ENCODE results near the gene DEPDC7.
"Not testable (repeated sequence)": the region's sequence is repeated elsewhere in the genome, so short reads cannot be mapped to it uniquely, and the experiment has no call there.

DEPDC7 gene

DNA sequence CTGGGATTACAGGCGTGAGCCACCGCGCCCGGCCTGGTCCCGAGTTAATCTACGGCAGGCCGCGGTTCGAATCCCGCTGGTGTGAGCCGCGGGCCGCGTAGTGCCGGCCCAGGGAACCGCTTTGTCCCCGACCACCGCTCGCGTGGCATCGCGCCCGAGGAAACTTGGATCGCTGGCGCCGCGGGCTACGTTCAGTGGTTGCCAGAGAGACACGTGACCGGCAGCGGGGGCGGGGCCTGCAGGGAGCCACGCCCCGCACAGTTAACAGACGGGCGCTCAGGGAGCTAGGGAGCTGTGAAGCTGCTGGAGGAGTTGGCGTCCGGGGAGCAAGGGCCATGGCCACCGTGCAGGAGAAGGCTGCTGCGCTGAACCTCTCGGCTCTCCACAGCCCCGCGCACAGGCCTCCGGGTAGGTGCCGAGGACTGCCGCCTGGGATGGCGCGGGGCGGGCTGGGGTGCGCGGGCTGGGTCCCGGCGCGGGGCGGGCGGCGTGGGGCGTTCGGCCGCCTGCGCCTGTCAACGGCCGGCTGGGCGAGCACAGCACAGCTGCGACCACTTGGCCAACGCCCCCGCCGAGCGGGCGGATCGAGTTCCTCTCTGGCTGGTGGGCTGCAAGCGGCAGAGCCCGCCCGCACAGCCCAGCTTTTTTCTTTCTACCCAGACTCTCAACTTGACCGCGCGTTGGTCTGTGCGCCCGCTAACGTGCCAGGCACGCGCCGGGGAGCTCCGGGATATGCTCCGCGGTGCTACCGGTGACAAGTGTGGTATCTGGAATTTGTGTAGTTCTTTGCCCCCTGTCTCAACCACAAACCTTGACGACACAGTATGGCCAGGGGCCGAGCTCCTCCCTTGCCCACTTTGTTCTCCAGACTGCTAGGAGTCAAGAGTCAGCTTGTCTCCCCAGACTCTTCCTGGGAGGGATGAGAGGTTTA is at the start of gene DEPDC7:
Gene DEPDC7, plus strand, starts transcription at position 258 of the 931 bp plus-strand sequence. Its CDS starts 78 bp downstream, at position 336.
- peak; percentile 59 for DNase-seq

DNA sequence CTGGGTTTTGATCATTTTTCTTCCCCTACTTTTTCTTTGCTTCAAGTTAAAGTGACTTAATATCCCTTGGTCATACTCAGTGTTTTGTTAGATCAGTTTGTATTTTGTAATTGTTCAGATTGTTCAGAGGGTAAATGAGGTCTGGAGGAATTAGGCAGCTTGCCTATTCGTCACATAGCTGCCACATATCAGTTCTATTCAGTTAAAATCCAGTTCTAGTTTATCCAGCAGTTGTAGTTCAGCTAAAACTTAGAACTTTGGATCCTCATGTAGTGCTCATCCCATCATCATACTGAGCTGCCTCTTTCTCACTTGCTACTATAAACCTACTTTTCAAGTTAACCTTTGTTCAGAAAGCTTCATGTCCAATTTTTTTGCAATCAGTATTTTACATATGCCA is 47.1 kb upstream of the DEPDC7 start:
- no peak for DNase-seq

GRCh38 chr11:32972233-32972632 is 43.4 kb upstream of the DEPDC7 start:
- not testable (repeated sequence) for DNase-seq

DNA sequence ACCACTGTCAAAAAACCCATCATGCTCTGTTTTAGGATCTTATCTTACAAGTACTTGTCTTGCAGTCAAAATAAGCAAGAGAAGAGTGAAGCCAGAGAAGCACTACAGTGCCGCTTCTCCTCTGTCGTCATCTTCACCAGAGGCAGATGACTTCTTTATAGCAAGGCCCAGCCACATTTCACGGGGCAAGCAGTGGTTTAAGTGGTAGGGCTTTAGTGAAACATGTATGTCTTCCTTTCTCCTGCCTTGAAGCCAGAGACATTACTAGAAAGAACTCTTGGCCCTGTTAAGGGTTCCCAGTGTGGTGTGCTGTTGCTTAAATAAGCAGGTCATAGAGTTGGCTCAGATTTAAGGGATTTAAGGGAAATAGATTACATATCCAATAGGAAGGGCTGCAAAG is 42.9 kb upstream of the DEPDC7 start:
- DNase-seq: no peak

DNA sequence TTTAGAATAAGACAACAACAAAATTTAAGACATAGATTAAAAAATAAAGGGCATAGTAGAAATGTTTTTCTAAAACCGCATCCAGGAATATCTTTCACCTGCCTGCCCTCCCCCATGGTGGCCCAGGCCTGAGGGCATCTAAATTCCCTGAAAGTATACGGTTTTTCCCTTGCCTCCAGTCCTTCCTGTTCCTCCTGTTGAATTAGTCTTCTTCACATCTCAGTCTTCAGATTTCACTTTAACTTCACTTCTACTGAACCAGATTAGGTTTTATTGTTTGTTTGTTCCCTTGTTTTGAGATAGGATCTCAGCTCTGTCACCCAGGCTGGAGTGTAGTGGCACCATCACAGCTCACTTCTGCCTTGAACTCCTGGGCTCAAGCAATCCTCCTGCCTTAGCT is 33.1 kb upstream of the DEPDC7 start:
- no peak for DNase-seq

- no peak for DNase-seq
Measured at GRCh38 chr11:32983506-32983905, 32.2 kb upstream of the DEPDC7 start.

- DNase-seq: no peak
Measured at GRCh38 chr11:32985600-32985999, 30.1 kb upstream of the DEPDC7 start.

DNA sequence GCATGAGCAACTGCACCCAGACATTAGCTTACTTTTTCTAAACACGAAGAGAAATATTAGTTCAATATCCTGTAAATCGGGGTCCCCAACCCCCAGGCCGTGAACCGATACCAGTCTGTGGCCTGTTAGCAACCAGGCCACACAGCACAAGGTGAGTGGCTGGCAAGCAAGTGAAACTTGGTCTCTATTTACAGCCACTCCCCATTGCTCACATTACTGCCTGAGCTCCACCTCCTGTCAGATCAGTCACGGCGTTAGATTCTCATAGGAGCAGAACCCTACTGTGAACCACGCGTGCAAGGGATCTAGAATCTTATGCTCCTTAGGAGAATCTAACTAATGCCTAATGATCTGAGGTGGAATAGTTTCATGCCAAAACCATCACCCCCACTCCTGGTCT is 27.8 kb upstream of the DEPDC7 start:
- no peak for DNase-seq

- DNase-seq: no peak
Measured at GRCh38 chr11:32990481-32990880, 25.2 kb upstream of the DEPDC7 start.

- no peak for DNase-seq
Measured at GRCh38 chr11:32991427-32991826, 24.3 kb upstream of the DEPDC7 start.

- DNase-seq: no peak
Measured at GRCh38 chr11:32991898-32992297, 23.8 kb upstream of the DEPDC7 start.

DNA sequence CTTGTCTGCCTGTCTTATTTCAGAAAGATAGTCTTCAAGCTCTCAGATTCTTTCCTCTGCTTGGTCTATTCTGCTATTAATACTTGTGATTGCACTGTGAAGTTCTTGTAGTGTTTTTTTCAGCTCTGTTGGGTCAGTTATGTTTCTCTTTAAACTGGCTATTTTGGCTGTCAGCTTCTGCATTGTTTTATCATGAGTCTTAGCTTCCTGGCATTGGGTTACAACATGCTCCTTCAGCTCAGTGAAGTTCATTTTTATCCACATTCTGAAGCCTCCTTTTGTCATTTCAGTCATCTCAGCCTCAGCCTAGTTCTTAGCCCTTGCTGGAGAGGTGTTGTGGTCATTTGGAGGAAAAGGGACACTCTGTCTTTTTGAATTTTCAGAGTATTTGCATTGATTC is 15.5 kb upstream of the DEPDC7 start:
- no peak for DNase-seq

DNA sequence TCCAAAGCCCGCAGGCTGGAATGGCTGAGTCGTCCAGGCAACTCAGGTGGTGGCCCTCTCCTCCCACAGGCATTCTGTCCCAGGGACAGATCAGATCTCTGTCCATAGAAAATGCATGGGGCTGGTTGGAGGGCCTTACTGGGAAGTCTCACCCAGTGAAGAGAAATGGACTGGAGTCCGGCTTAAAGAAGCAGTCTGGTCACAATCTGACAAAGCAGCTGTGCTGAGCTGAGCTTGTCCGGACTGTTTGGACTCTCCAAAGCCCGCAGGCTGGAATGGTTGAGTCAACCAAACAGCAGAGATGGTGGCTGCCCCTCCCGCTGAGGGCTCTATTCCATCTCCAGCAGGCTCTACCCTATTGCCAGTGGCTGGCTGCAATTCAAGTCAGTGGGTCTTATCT is 14.4 kb upstream of the DEPDC7 start:
- DNase-seq: no peak

DNA sequence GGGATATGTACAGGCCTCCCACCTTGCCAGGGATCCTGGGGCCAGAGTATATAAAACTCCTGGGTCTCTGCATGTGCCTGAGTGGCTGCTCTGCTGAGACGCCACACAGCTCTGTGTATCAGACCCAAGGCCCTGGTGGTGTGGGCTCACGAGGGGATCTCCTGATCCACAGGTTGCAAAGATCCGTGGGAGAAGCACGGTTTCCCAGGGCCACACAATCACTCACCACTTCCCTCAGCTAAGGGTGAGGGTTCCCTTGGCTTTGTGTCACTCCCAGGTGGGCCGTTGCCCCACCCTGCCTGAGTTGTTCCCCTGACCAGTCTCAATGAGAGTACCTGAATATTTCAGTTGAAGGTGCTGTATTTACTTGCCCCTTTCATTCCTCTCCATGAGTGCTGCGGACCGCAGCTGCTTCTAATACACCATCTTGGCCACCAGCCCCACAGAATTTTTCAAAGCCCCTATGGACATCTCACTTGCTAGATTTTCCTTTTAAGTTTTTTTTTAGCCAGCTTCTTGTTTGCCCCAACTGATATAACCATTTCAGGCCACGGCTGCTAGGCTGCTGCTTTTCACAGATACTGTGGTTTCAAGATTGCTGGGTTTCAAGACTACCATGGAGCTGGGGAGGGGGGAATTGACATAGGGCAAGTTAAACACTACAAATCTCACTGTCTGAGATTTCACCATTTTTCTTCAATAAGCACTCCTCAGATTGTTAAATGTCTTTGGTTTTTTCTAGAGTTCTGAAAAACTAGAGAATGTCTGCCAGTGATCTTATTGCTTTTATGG is 13.7 kb upstream of the DEPDC7 start:
- DNase-seq: no peak

- DNase-seq: no peak
Measured at GRCh38 chr11:33005175-33005574, 10.5 kb upstream of the DEPDC7 start.

DNA sequence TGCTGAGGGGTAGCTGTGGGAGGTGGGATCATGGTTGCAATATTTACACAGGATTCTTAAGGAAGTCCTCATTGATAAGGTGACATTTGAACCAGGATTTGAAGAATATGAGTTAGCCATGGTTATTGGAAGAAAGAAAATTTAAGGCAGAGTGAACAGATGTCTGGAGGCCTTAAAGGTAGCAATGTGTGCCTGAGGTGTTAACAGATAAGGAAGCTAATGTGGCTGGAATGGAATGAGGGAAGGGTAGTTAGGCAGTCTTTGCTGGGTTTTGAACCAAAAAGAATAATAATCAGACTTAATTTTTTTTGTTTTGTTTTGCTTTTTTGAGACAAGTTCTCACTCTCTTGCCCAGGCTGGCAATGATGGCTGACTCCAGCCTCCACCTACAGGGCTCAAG is 9.7 kb upstream of the DEPDC7 start:
- no peak for DNase-seq

GRCh38 chr11:33013755-33014154 is 1.9 kb upstream of the DEPDC7 start:
- no peak for DNase-seq

DNA sequence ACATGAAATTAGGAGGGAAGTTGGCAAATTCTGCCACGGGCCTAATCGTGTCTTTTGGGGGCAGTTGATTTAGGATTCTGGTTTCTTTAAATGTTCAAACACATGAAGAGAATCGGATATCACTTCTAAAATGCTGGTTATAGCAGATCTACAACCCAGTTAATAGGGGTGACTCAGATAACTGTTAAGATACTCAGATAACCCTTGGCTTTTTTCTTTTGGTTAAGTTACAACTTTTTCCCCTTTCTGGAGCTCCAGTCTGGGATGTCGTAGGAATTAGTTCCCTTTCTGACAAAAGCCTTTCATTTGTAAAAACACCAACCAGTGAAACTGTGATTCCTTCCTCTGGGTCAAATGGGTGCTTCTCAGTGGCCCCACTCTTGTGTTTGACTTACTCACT is 976 bp downstream of the DEPDC7 start:
- DNase-seq: no peak

DNA sequence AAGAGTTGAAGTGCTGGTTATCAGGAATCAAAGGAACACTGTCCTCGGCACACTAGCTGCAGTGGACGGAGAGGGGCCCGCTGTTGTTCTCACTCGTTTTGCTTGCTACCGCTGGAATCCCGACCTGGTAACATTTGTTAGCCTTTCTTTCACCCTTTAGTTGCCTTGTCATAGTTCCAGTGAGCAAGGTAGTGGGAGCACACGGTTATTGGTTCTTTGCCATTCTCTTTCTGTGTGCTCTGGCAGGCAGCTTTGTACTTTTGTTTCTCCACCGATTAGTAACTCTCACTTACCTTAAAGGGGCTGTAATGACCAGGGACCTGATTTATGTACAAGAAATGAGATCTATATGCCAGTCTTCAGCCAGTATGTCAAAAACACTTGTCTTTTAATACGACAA is 1.8 kb downstream of the DEPDC7 start:
- no peak for DNase-seq

GRCh38 chr11:33017965-33018364 is 2.3 kb downstream of the DEPDC7 start:
- DNase-seq: no peak

DNA sequence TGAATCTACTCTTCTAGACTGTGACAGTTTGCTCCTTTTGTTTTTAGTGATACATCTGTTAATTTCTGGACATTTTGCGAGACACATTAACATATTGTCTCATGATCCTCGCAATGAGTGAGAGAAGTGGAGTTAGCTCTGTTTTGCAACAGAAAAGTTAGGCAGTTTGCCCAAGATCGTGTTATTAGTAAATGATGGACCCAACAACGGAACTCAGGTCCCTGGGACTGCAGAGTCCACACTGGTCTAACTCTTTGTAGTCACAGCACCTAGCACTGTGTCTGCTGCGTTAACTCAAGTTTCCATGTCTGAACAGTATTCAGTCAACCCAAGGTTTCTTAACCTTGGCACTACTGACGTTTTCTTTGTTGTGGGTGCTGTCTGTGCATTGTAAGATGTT is 3.2 kb downstream of the DEPDC7 start:
- DNase-seq: no peak

- no peak for DNase-seq
Measured at GRCh38 chr11:33021501-33021900, 5.8 kb downstream of the DEPDC7 start.

GRCh38 chr11:33021937-33022336 is 6.3 kb downstream of the DEPDC7 start:
- DNase-seq: no peak

GRCh38 chr11:33025339-33025722 is 9.7 kb downstream of the DEPDC7 start:
- no peak for DNase-seq

All from NCI-H1694 treated with DMSO at 0.1 percent for 48 hours (cell line).